Fibroblast of the conjunctiva (primary cell): ENCODE measurements around the gene FAM193B.
"Not testable (repeated sequence)": the region's sequence is repeated elsewhere in the genome, so short reads cannot be mapped to it uniquely, and the experiment has no call there.

Source experiments
- DNase-seq: peaks from one replicate; pipeline ENCODE4 v3.0.0-alpha.2; 2010; ENCODE audit warnings: low read depth

FAM193B gene

GRCh38 chr5:177537389-177538361 lies 16.7 kb downstream of the FAM193B start:
- peak; percentile 31 for DNase-seq

- no peak for DNase-seq
These were observed 18.0 kb downstream of the FAM193B start for GRCh38 chr5:177536386-177536785.

GRCh38 chr5:177535125-177535524 lies 19.2 kb downstream of the FAM193B start:
- no peak for DNase-seq

GRCh38 chr5:177534433-177534832 lies 19.9 kb downstream of the FAM193B start:
- DNase-seq = not testable (repeated sequence)

- no peak for DNase-seq
These were observed 23.0 kb downstream of the FAM193B start for GRCh38 chr5:177531209-177531940.

GRCh38 chr5:177530638-177531037 lies 23.7 kb downstream of the FAM193B start:
- no peak for DNase-seq

- DNase-seq = no peak
These were observed 24.8 kb downstream of the FAM193B start for GRCh38 chr5:177529247-177530203.

GRCh38 chr5:177528631-177529030 lies 25.7 kb downstream of the FAM193B start:
- DNase-seq = no peak

GRCh38 chr5:177527595-177527994 lies 26.8 kb downstream of the FAM193B start:
- DNase-seq = no peak

GRCh38 chr5:177526791-177527190 lies 27.6 kb downstream of the FAM193B start:
- DNase-seq = no peak

- no peak for DNase-seq
These were observed 28.2 kb downstream of the FAM193B start for GRCh38 chr5:177526191-177526590.

GRCh38 chr5:177524941-177525655 lies 29.3 kb downstream of the FAM193B start:
- no peak for DNase-seq

GRCh38 chr5:177524539-177524900 lies 29.8 kb downstream of the FAM193B start:
- DNase-seq = no peak

- DNase-seq = no peak
These were observed 30.4 kb downstream of the FAM193B start for GRCh38 chr5:177523711-177524538.

- DNase-seq = no peak
These were observed 33.3 kb downstream of the FAM193B start for GRCh38 chr5:177520916-177521513.

GRCh38 chr5:177520271-177520670 lies 34.1 kb downstream of the FAM193B start:
- no peak for DNase-seq

- no peak for DNase-seq
These were observed 34.7 kb downstream of the FAM193B start for GRCh38 chr5:177519463-177520235.

- peak; percentile 99 for DNase-seq
These were observed 37.5 kb downstream of the FAM193B start, which contains the start of gene DDX41 for GRCh38 chr5:177516601-177517568. TSS of gene DDX41 (minus strand) at chr5:177516961. CDS start at chr5:177516945, 16 bp downstream.
